Endodermal cell (in vitro differentiated cells): Measurements from ENCODE around the gene FLRT2. TPM values are rescaled to one million over a fixed set of nuclear protein-coding genes. Genes with fewer than 3 reads are reported as not detected.
A peak's percentile ranks its signal among the peaks of the same experiment; 100 is the strongest.

Source experiments
- DNase-seq: peaks from one replicate; pipeline ENCODE4 v3.0.0-alpha.2; 2017
- H3K27ac ChIP-seq: 2 replicates; pipeline ENCODE4 v1.5.1; 2013; ENCODE audit warnings: mild to moderate bottlenecking, low read depth, low read length, moderate library complexity
- H3K27me3 ChIP-seq: 2 replicates; pipeline ENCODE4 v1.6.1; 2013; ENCODE audit warnings: mild to moderate bottlenecking, low read length, moderate library complexity; ENCODE audit not compliant: insufficient read depth, control insufficient read depth, poor library complexity, severe bottlenecking
- H3K36me3 ChIP-seq: 2 replicates; pipeline ENCODE4 v1.7.0; 2013; ENCODE audit warnings: mild to moderate bottlenecking, low read length, moderate library complexity; ENCODE audit not compliant: control insufficient read depth, insufficient read depth
- H3K4me1 ChIP-seq: one replicate; pipeline ENCODE4 v1.7.0; 2013; ENCODE audit warnings: low read length; ENCODE audit not compliant: control insufficient read depth, insufficient read depth
- H3K4me3 ChIP-seq: 2 replicates; pipeline ENCODE4 v1.5.1; 2013; ENCODE audit warnings: mild to moderate bottlenecking, low read length, moderate library complexity
- H3K9ac ChIP-seq: 2 replicates; pipeline ENCODE4 v1.6.1; 2013; ENCODE audit warnings: mild to moderate bottlenecking, low read length, moderate library complexity; ENCODE audit not compliant: poor library complexity, severe bottlenecking; ENCODE audit errors: extremely low read depth
- H3K9me3 ChIP-seq: 2 replicates; pipeline ENCODE4 v1.6.1; 2013; ENCODE audit warnings: mild to moderate bottlenecking, low read length, moderate library complexity; ENCODE audit not compliant: control insufficient read depth
- H3K27ac Mint-ChIP-seq: 2 replicates; pipeline ENCODE4 v1.8.0; 2020; ENCODE audit warnings: mixed read lengths
- H3K27me3 Mint-ChIP-seq: 2 replicates; pipeline ENCODE4 v1.8.0; 2021; ENCODE audit warnings: mild to moderate bottlenecking, mixed read lengths; ENCODE audit not compliant: insufficient read depth
- H3K36me3 Mint-ChIP-seq: 2 replicates; pipeline ENCODE4 v1.8.0; 2020; ENCODE audit warnings: low read depth, mixed read lengths
- H3K4me1 Mint-ChIP-seq: 2 replicates; pipeline ENCODE4 v1.8.0; 2020; ENCODE audit warnings: mixed read lengths
- H3K4me3 Mint-ChIP-seq: 2 replicates; pipeline ENCODE4 v1.8.0; 2020; ENCODE audit warnings: mild to moderate bottlenecking, moderate library complexity, mixed read lengths
- H3K9me3 Mint-ChIP-seq: 2 replicates; pipeline ENCODE4 v1.8.0; 2020; ENCODE audit warnings: mild to moderate bottlenecking, mixed read lengths
- CTCF ChIP-seq: fragments of 200-600 bp; sonication (generic); conservative IDR thresholded peaks from 2 replicates; pipeline ENCODE4 v1.5.0; 2021; ENCODE audit warnings: antibody characterized with exemption, mild to moderate bottlenecking
- WGBS, 2 experiments: methylation state at CpG; one replicate each; pipeline versions ENCODE4 v1.1.5 to v1.1.7; 2013; ENCODE audit warnings: missing lambda C conversion rate in 2 of 2, mixed read lengths in 1 of 2; ENCODE audit not compliant: insufficient coverage in 1 of 2, insufficient read length in 1 of 2; 5-methylcytosine and 5-hydroxymethylcytosine counted together
- total RNA-seq, 2 donors: library from RNA; stranded (reverse); fragmentation: NEBNext Ultra II Directional in 1 of 2; extraction: Animal tissue kit (Norgen Biotek cat#: 25700) in 1 of 2; gene quantifications; 2 replicates in 1 of 2; 3 replicates in 1 of 2; pipeline ENCODE4 v1.2.1, GENCODE V29; 2021

FLRT2 gene
- total RNA-seq, 2 donors from 2014 or later, result 26.8 to 36.4 TPM

DNA sequence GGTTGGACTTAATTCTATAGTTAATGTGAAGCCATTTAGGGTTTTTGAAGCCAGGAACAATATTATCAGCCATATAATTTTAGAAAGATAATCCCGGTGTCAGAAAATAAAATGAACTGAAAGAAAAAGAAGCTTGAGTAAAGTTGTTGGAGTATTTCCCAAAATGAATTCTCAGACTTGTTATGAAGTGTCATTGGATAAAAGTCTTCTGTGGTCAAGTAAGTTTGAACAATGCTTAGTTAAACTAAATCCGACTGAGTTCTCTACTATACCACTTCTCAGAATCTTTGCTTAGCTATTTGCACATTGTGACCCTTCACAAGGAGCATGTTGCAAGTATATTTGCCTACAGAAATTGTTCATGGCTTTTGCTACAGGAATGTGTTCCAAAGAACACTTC is 17.5 kb upstream of the FLRT2 start:
- no peak for TF ChIP-seq CTCF
- 83 to 88% methylated on average over 1 to 2 of the region's 2 CpGs for WGBS, 2 experiments
- Mint-ChIP-seq H3K4me1 (peaks cover 47% of the 10 kb centered on the region), H3K27me3 (no peaks in the 10 kb centered on the region), H3K9me3 (peaks cover 11% of the 10 kb centered on the region), H3K4me3 (no peak overlapping the region), H3K27ac (no peak overlapping the region), H3K36me3 (no peaks in the 10 kb centered on the region)
- Histone ChIP-seq H3K27ac (no peak overlapping the region), H3K27me3 (no peaks in the 10 kb centered on the region), H3K4me3 (peak overlapping the region; percentile 2), H3K36me3 (no peaks in the 10 kb centered on the region), H3K4me1 (no peaks in the 10 kb centered on the region), H3K9ac (no peak overlapping the region), H3K9me3 (peaks cover 17% of the 10 kb centered on the region)
- DNase-seq, result no peak

- Mint-ChIP-seq H3K27ac (no peak overlapping the region), H3K4me1 (peaks cover 49% of the 10 kb centered on the region), H3K27me3 (no peaks in the 10 kb centered on the region), H3K9me3 (peaks cover 11% of the 10 kb centered on the region), H3K4me3 (no peak overlapping the region), H3K36me3 (no peaks in the 10 kb centered on the region)
- H3K9me3 ChIP-seq, result peaks cover 17% of the 10 kb centered on the region
- no peak overlapping the region for H3K27ac ChIP-seq
- no peaks in the 10 kb centered on the region for H3K36me3 ChIP-seq
- no peaks in the 10 kb centered on the region for H3K4me1 ChIP-seq
- no peaks in the 10 kb centered on the region for H3K27me3 ChIP-seq
- H3K9ac ChIP-seq, result no peak overlapping the region
- TF ChIP-seq CTCF, result no peak
- peak overlapping the region; percentile 24 for H3K4me3 ChIP-seq
- no peak for DNase-seq
- WGBS, 2 experiments, result 95 to 100% methylated on average over 1 to 2 of the region's 2 CpGs
Observed at GRCh38 chr14:85514487-85514886, 15.5 kb upstream of the FLRT2 start.

DNA sequence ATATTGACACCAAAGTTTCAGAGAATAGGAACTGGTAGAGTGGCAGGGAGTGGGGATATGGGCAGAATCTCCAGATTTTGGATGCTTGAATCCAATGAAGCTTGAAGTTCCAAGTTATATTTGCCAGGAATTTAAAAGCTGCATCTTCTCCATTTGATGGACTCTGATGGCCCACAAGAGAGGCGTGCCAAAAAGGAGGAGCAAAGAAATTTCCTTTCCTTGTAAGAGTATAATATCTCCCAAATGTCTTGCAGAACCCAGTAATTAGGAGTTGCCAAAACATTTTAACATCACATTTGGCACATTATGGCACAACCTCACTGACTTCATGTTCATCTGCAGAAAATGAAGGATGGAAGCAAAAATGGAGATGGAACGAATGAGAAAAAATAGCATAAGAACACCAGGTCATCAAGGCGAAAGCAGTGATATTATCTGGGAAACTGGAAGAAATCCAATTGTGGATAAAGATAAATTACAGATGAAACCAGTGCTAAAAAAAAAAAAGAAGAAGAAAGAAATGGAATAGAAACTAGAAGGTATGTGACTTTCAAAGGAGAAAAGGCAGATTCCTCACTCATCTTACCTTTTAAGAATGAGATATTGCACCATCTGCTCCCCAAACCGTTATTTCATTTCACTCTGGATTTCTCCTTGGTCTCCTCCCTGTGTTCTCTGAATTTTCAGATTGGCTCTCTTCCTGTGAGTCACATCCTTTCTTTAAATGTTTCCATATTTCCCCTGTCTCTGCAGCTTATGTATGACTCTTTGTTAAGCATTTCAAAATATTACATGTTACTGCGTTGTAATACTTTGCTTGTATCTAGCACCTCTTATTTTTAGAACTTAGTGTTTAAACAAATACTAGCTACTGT is 13.5 kb upstream of the FLRT2 start:
- Mint-ChIP-seq H3K4me3 (no peak overlapping the region), H3K4me1 (peaks cover 51% of the 10 kb centered on the region), H3K27me3 (no peaks in the 10 kb centered on the region), H3K36me3 (no peaks in the 10 kb centered on the region), H3K27ac (no peak overlapping the region), H3K9me3 (peaks cover 11% of the 10 kb centered on the region)
- Histone ChIP-seq H3K27ac (no peak overlapping the region), H3K9ac (no peak overlapping the region), H3K9me3 (peaks cover 12% of the 10 kb centered on the region), H3K27me3 (no peaks in the 10 kb centered on the region), H3K4me1 (peaks cover 4% of the 10 kb centered on the region), H3K4me3 (no peak overlapping the region), H3K36me3 (no peaks in the 10 kb centered on the region)
- no peak for DNase-seq
- TF ChIP-seq CTCF, result no peak
- 92 to 95% methylated on average over 2 to 5 of the region's 5 CpGs for WGBS, 2 experiments
